WERI-Rb-1 (cell line): ENCODE results near the gene KLK14.

ENCODE experiments used
- DNase-seq: peaks from one replicate; pipeline ENCODE4 v3.0.0-alpha.2; 2020
- H3K27ac ChIP-seq: fragments of 250-450 bp; sonication (Bioruptor Pico); 2 replicates; pipeline ENCODE4 v1.5.1; 2020; ENCODE audit warnings: mild to moderate bottlenecking, moderate library complexity
- H3K27me3 ChIP-seq: fragments of 250-450 bp; sonication (Bioruptor Pico); 2 replicates; pipeline ENCODE4 v1.5.1; 2021; ENCODE audit warnings: mild to moderate bottlenecking, low read depth, moderate library complexity; ENCODE audit not compliant: insufficient read depth, severe bottlenecking
- H3K36me3 ChIP-seq: fragments of 250-450 bp; sonication (Bioruptor Pico); 2 replicates; pipeline ENCODE4 v1.5.1; 2020; ENCODE audit warnings: mild to moderate bottlenecking, moderate library complexity
- H3K4me3 ChIP-seq: 2 replicates; pipeline ENCODE4 v1.5.1; 2011; ENCODE audit warnings: low read depth, mild to moderate bottlenecking, control low read depth, low read length
- H3K9me3 ChIP-seq: fragments of 250-450 bp; sonication (Bioruptor Pico); 2 replicates; pipeline ENCODE4 v1.5.1; 2021; ENCODE audit warnings: mild to moderate bottlenecking, moderate library complexity; ENCODE audit not compliant: severe bottlenecking
- TF ChIP-seq, protein P1 (sequence below): IDR thresholded peaks from 2 replicates; pipeline ENCODE4 v1.5.1; 2011; ENCODE audit warnings: low read depth, mild to moderate bottlenecking, control low read depth, inconsistent platforms, low read length

Gene KLK14

DNA sequence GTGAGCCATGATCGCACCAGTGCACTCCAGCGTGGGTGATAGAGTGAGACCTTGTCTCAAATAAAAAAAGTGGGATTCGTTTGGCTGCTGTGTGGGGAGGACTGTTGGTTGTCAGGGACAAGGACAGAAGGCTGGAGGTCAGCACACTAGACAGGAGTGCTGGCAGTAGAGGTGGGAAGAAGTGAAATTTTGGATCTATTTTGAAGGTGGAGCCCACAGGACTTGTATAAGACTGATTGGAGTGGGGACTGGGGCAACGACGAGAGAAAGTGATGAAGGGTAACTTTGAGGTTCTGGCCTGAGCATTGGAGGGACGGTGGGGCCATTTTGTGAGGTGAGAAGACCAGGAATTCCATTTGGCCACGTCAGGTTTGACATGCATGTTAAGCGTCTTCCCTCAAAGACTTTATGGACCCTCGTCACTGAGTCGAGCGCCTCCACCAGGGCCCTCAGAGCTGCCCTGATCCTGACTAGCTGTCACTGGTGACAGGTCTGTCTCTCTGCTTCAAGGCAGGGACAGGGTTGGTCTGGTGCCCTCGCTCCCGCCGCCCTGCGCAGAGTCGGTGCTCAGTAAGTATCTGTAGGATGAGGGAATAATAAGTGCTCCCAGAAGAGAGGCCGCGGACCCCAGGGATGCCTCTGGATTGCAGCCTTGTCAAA is 24.8 kb upstream of the KLK14 start:
- Histone ChIP-seq H3K27ac (peak overlapping the region; percentile 70), H3K9me3 (no peaks in the 10 kb centered on the region), H3K36me3 (peaks cover 5% of the 10 kb centered on the region), H3K4me3 (peak overlapping the region; percentile 56), H3K27me3 (peaks cover 18% of the 10 kb centered on the region)
- TF ChIP-seq, protein P1, sequence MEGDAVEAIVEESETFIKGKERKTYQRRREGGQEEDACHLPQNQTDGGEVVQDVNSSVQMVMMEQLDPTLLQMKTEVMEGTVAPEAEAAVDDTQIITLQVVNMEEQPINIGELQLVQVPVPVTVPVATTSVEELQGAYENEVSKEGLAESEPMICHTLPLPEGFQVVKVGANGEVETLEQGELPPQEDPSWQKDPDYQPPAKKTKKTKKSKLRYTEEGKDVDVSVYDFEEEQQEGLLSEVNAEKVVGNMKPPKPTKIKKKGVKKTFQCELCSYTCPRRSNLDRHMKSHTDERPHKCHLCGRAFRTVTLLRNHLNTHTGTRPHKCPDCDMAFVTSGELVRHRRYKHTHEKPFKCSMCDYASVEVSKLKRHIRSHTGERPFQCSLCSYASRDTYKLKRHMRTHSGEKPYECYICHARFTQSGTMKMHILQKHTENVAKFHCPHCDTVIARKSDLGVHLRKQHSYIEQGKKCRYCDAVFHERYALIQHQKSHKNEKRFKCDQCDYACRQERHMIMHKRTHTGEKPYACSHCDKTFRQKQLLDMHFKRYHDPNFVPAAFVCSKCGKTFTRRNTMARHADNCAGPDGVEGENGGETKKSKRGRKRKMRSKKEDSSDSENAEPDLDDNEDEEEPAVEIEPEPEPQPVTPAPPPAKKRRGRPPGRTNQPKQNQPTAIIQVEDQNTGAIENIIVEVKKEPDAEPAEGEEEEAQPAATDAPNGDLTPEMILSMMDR: 0 out of 2 replicates have a peak, but pooled peaks have one; percentile 4
- no peak for DNase-seq

DNA sequence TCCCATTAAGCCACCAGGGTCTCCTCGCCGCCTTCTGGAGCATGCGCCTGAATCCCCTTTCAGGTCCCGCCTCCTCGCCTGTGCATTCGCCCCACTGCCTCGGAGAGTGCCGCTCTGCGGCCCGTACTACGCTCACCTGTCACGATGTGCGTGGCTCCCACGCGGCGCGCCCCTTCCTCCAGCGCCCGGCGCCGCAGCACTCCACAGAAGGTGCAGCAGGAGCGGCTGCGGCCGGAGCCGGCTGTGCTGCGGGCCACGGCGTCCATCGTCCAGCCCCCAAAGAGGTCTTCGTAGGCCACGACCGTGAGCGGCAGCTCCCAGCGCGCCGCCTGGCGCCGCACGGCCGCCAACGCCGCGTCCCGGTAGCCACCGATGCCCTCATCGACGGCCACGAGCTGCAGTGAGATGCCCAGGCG is 21.2 kb upstream of the KLK14 start:
- Histone ChIP-seq H3K27ac (no peak overlapping the region), H3K36me3 (peaks cover 8% of the 10 kb centered on the region), H3K9me3 (no peaks in the 10 kb centered on the region), H3K4me3 (no peak overlapping the region), H3K27me3 (no peaks in the 10 kb centered on the region)
- no peak for DNase-seq
- TF ChIP-seq, protein P1: no peak

DNA sequence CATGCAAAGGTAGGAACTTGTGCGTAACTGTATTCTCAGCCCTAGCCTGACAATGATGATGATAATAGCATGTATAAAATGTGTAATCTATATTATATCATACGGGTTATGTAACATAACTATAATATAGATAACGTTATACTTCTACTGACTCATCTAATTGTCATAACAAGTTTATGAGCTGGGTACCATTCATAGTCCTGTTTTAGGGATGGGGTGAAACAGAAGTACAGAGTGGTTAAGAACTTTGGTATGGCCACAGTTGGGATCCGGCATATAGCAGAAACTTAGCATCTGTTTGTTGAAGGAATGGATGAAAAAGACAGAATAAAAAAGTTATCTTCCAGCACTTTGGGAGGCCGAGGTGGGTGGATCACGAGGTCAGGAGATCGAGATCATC is 20.3 kb upstream of the KLK14 start:
- H3K27ac ChIP-seq: no peak overlapping the region

DNA sequence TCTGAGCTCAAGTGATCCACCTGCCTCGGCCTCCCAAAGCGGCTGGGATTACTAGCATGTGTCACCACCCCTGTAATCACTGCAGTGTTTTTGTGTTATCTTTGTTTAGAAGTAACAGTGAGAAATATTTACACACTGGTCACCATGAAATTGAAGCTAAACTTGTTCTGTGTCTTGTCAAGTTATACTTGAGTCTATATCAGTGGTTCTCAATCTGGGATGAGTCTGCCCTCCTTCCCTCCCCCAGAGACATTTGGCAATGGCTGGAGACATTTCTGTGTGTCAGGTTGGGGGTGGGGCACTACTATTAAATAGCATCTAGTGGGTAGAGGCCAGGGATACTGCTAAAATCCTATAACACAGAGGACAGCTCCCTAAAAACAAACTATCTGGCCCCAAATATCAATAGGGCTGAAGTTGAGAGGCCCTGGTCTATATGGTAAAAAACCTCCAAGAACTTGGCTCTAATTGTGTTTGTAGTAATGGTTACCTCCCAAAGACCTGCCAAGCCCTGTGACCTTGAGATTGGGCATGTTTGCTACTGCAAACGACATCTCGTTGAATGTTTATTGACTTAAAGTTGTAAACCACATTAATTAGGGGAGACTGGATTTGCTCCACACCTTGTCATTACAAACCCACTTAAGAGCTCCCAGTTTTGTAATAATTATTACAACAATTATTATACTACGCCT is 18.6 kb upstream of the KLK14 start:
- DNase-seq: no peak
- peaks cover 8% of the 10 kb centered on the region for H3K36me3 ChIP-seq
- no peak overlapping the region for H3K4me3 ChIP-seq
- H3K27me3 ChIP-seq: no peaks in the 10 kb centered on the region
- TF ChIP-seq, protein P1: no peak
- no peak overlapping the region for H3K27ac ChIP-seq
- no peaks in the 10 kb centered on the region for H3K9me3 ChIP-seq

More for the DNA sequence above, 20.3 kb upstream of the KLK14 start:
- no peak overlapping the region for H3K4me3 ChIP-seq
- H3K27me3 ChIP-seq: no peaks in the 10 kb centered on the region
- TF ChIP-seq, protein P1: no peak
- no peaks in the 10 kb centered on the region for H3K9me3 ChIP-seq
- DNase-seq: no peak
- peaks cover 8% of the 10 kb centered on the region for H3K36me3 ChIP-seq

DNA sequence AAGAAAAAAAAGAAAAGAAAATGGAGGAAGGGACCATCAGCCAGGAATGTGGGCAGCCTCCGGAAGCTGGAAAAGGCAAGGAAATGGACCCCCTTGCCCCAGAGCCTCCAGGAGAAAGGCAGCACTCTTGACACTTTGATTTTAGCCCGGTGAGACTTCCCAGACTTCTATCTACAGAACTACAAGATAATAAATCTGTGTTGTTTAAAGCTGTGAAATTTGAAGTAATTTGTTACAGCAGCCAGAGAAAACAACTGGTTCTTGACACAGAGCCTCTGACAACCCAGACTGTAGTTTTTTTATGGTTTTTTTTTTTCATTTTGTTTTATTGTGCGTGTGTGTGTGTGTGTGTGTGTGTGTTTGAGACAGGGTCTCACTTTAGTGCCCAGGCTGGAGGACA is 17.9 kb upstream of the KLK14 start:
- no peak overlapping the region for H3K4me3 ChIP-seq
- DNase-seq: no peak
- TF ChIP-seq, protein P1: no peak
- H3K9me3 ChIP-seq: no peaks in the 10 kb centered on the region
- H3K27me3 ChIP-seq: no peaks in the 10 kb centered on the region
- peaks cover 8% of the 10 kb centered on the region for H3K36me3 ChIP-seq
- no peak overlapping the region for H3K27ac ChIP-seq

DNA sequence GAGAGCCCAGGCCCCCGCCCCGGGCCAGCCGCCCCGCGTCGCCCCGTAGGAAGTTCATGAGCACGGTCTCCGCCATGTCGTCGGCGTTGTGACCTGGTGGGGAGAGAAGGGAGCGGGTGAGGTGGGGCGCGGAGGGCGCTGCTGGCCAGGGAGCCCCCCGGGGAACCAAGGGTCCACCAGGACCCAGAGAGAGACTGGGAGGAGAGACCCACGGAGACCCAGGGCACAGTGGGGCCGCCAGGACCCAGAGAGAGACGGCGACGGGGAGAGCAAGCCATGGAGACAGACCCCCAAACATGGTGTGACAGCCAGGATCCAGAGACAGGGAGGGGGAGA is 16.3 kb upstream of the KLK14 start:
- peaks cover 5% of the 10 kb centered on the region for H3K27me3 ChIP-seq
- DNase-seq: no peak
- H3K9me3 ChIP-seq: no peaks in the 10 kb centered on the region
- H3K36me3 ChIP-seq: peaks cover 8% of the 10 kb centered on the region
- TF ChIP-seq, protein P1: no peak
- no peak overlapping the region for H3K27ac ChIP-seq
- no peak overlapping the region for H3K4me3 ChIP-seq
